NK-92 (cell line): ENCODE results near the gene FCER1G.

Source experiments
- DNase-seq: peaks from one replicate; lab custom pipeline; 2025; ENCODE audit not compliant: unreplicated experiment; lab: John Stamatoyannopoulos, UW

Gene FCER1G

DNA sequence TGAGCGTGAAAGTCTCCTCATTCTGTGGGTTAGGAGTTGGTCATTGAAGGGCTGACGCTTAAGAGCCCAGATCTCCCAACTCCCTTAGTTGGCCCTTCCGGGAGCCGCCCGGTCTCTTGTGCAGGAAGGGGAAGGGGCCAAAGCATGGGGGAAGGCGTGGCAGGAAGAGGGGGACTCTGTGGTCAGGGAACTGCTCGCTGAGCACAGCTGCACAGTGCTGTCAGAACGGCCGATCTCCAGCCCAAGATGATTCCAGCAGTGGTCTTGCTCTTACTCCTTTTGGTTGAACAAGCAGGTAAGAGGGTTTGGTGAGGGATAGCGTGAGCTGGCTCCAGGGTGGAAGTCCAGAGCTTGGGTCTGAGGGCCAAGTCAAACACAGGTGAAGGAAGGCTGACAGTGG lies at the start of gene FCER1G:
Gene FCER1G, plus strand, starts transcription at position 220 of the 400 bp plus-strand sequence. Its CDS starts 27 bp downstream, at position 247.
- DNase-seq = no peak

DNA sequence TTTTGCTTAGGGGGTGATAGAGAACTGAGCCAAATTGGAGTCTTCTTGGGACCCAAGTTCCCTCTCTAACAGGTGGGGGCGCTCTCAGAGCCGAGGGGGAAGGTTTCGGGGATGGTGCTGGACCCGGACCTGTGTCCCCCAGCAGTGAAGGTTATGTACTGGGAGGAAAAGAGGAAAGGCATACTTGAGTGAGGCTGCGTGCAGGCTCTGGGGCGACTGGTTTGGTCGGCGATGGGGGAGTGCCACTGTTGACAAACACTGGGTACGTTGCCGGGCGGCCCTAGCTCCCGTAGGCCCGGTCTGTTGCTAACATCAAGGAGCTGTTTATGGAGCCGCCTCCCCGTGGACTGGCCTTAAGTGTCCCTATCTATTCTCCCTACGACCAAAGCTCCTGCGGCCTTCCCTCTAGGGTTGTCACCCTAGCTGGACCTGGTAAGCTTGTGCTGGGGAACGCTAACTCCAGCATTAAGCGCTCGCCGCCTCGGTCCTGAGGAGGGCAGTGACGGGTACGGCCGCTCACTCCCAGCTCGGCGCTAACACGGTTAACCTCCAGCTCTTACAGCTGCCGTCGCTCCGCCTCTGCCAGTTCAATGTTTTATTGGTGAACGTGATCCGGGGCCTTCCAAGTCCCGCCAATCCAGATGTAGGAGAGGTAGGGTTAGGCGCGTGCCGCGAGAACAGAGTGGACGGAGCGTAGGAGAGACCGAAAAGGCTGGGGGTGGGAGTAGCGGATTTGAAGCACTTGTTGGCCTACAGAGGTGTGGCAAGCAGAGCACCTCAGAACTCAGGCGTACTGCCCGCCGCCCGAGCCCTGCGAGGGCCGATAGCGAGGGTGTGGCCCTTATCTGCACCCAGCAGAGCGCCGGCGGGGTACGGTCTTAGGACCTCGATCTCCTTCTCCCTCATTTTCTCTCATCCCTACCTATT lies 49.1 kb upstream of the FCER1G start, which contains the start of gene PPOX:
Gene PPOX, plus strand, starts transcription at position 685 of the 927 bp plus-strand sequence. CDS start 422 bp downstream, outside the sequence.
- DNase-seq = peak; percentile 66

- no peak for DNase-seq
Observed at GRCh38 chr1:161166669-161167548, 48.2 kb upstream of the FCER1G start.

DNA sequence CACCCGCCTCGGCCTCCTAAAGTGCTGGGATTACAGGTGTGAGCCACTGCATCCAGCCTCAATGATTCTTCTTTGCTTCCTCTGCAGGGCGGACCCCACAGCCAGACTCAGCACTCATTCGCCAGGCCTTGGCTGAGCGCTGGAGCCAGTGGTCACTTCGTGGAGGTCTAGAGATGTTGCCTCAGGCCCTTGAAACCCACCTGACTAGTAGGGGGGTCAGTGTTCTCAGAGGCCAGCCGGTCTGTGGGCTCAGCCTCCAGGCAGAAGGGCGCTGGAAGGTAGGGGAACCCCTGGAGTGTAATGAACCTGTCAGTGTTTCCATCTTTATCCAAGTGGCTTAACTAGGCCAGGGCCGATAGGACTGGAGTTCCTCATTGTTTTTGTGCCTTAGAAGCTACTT lies 46.2 kb upstream of the FCER1G start:
- no peak for DNase-seq

DNA sequence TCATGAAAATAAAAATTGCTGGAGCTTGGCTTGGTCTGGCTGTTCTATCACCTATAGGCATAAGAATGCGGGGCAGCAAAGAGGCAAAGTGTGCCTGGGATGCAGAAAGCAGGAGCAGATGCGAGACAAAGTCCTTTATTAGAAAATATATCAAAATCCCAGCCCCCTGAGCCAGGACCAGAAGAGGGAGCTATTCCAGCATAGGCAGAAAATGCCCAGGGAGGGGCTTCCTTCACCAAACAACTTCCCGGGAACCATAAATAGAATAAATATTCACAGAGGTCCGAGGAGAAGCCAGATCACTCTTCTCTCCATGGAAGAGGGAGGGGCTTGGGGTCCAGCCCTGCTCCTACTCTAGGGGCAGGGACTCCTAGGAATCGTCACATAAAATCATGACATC lies 43.9 kb upstream of the FCER1G start:
- no peak for DNase-seq

DNA sequence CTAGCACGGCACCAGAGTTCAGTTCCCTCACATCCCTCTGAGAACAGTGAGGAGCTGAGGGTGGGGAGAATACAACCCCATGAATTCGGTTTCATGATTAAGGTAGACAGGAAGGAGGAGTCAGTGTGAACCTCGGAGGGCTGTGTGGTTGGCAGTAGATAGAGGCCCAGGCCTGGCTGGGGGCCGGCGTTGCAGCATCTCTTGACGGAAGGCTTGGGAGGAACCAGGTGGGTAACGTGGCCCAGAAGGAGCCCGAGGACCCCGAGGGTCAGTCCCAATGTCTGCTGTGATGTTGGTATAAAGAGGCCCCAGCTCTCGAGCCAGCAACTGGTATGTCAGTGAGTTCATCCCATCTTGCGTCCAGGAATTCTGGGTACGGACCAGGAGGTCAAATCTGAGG lies 43.4 kb upstream of the FCER1G start:
- no peak for DNase-seq

DNA sequence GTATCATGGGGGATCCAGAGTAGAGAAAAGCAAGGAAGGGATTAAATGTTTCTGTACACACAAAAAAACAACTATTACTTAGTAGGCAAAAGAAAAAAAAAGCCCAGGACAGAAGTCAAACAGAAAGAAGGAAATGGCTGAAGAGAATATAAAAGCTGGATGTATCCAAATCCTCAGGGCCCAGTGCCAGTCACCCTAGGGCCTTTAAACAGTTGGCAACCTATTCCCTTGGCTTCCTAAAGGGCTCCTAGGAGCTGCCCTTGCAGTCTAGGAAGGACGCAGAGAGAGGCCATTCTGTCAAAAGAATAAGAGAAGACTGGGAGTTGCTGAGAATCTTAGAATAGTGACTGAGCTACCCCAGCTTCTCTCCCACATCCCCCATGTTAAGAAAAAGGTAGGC lies 42.7 kb upstream of the FCER1G start:
- DNase-seq = no peak

DNA sequence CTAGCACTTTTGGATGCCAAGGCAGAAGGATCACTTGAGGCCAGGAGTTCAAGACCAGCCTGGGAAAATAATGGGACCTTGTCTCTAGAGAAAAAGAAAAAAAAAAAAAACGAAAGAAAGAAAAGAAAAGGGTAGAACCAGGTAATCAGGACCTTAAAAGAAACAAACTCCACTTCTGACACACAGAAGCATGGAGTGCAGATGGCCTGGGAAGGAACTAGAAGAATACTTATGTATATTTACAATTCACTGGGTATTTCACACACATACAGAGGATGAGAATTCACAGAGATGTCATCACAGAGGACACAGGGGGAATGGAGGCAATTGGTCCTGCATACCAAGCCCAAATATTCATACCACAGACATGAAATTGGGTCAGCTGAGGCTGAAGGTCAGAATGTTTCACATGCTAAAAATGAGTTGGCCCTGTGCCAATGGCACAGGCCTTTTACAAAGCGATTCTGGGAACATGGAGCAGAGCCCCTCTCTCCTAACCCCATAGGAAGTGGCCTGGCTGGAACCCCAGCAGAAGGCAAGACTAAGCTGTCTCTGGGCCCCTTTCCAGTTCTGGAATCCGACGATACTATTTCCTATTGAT lies 42.2 kb upstream of the FCER1G start:
- no peak for DNase-seq

GRCh38 chr1:161173711-161174110 lies 41.4 kb upstream of the FCER1G start:
- no peak for DNase-seq

DNA sequence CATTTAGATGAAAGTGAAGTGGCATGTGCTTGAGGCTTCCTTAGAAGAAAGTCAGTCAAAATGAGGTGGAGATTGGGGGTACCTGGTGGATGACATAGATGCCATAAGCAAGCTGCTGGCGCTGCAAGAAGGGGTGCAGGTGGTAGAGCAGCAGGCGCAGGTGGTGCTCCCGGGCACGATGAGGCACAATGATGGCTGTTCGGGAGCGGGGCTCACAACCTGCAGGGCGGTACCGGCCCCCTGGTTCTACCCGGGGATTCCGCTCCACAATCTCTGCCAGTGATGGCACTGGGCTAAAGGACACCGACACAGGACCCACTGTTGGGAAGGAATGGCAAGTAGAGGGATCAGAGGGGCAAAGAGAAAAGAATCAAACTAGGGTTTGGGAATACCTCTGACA lies 40.2 kb upstream of the FCER1G start:
- DNase-seq = no peak

GRCh38 chr1:161175771-161176453 lies 39.2 kb upstream of the FCER1G start:
- no peak for DNase-seq

- DNase-seq = no peak
Observed at GRCh38 chr1:161176468-161177111, 38.5 kb upstream of the FCER1G start.

DNA sequence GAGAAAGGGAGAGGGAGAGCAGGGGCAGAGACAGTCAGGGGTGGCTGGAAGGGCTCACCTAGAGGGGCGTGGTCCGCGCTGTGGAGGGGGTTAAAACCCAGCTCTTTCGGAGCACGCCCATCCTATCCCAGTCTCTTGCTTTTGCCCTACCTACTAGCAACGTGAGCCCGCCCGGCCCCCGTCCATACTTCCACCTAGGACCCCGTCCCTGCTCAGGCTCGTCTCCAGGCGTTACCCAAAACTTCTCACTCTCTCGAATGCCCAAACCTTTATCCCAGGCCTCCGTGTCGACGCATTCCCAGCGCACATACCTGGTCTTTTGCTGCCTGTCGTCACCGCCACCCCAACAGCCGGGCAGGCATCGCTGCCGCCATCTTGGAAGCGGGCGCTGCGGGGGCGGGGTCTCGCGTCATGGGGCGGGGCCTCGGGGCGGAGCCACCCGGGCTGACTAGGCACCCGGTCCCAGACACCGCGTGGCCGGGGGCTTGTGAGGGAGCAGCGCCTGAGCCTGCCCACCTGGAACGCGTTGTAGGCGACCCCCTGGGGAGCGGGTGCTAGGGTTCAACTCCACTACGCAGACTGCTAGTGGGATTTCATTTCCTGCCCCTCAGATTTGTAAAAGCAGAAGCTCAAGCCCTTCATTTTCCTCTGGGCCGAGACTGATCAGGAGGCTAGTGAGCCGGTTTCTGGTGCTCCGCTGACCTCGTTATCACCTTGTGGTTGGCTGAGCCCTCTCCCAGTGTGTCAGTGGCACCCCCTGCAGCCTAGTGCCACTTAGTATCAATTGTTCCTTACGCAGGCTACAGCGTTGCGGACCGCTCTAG lies 37.8 kb upstream of the FCER1G start, which contains the start of gene B4GALT3:
Gene B4GALT3, minus strand, starts transcription at position 396 of the 824 bp plus-strand sequence. CDS start 1,447 bp downstream, outside the sequence.
- DNase-seq = peak; percentile 38

DNA sequence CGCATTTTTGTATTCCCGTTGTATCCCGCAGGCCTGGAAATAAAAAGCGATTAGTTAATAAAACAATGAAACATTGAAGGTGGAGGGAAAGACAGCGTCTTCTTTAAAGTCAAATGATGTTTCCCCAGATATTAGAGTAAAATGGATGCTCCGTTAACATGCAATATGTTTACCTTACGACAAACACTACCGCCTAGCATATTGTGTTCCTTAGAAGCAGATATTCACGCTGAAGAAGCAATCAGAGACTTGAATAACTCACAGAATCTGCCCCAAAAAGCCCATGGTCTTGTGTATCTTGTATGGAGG lies 37.2 kb upstream of the FCER1G start:
- DNase-seq = no peak

- no peak for DNase-seq
Observed at GRCh38 chr1:161179698-161180097, 35.4 kb upstream of the FCER1G start.

DNA sequence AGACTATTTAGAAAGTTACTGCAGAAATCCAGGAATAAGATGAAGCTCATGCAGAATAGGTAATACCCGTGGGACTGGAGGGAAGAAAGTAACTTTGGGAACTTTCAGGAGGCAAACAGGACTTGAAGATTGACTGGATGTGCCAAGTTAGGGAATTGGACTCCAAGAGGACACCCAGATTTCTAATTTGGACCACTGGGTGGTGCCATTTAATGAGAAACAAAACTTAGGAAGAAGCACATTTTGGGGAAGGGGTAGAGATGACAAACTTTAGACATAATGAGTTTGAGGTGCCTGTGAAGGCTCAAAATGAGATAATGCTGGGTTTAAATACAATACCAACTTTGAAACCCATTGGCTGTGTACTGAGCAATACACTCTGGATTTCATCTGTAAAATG lies 34.5 kb upstream of the FCER1G start:
- no peak for DNase-seq

- no peak for DNase-seq
Observed at GRCh38 chr1:161182214-161182613, 32.9 kb upstream of the FCER1G start.

GRCh38 chr1:161185282-161185682 lies 29.8 kb upstream of the FCER1G start:
- no peak for DNase-seq

DNA sequence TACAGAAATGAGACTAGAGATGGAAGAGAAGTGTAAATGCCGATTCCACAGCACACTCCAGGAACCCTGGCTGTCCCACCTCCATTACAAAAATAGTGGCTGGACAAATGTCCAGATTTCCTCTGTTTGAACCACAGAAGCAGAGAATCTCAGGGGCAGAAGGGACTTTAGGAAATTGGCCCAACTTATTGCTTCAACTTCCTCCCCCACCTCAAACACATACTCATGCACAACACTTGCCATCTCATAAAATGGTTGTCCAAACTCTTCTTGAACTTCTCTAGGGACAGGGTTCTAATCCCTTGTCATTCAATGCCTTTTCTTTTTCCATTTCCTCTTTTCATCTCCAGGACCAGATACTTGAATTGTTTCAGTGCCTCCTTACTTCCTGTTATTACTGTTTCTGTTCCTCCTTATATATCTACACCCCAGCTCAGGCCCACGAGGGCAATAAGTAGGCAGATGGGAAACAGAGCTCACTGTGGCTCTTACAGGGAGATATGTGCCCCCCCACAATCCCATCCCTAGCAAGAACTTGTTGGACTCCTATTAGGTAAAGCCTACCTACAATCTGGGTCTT lies 29.3 kb upstream of the FCER1G start:
- no peak for DNase-seq
